SK-N-SH (cell line): ENCODE results near the gene SWI5. TPM values are rescaled to one million over a fixed set of nuclear protein-coding genes. Genes with fewer than 3 reads are reported as not detected.

Experiments used
- CTCF ChIA-PET: fragments of 300-600, 350-600 bp; formaldehyde crosslinking; extraction: SDS; loops from one replicate; lab custom pipeline; 2021; lab: Yijun Ruan, JAX
- POLR2A ChIA-PET: fragments of 350-600 bp; sonication (Branson Sonifier 250); formaldehyde crosslinking; extraction: SDS; loops from one replicate; lab custom pipeline; 2020; ENCODE audit warnings: antibody characterized with exemption, inconsistent platforms; lab: Yijun Ruan, JAX
- DNase-seq: peaks from one replicate; pipeline ENCODE4 v3.0.0; 2012
- H2AFZ ChIP-seq: fragments of 200-600 bp; sonication (generic); 2 replicates; pipeline ENCODE4 v1.8.1; 2016; ENCODE audit warnings: antibody characterized with exemption, mild to moderate bottlenecking, low read depth
- H3F3A ChIP-seq: fragments of 200-600 bp; sonication (generic); replicated peaks from 2 replicates; pipeline ENCODE3; 2016; ENCODE audit warnings: antibody characterized with exemption, mild to moderate bottlenecking; ENCODE audit not compliant: insufficient read depth
- H3K27ac ChIP-seq, 2 experiments: fragments of 200-500 bp in 1 of 2; fragments of 200-600 bp in 1 of 2; sonication (Bioruptor generic) in 1 of 2; sonication (generic), shearing (Covaris generic) in 1 of 2; 2 replicates each; pipeline versions ENCODE4 v1.5.1 to v1.6.1; 2014 to 2016; ENCODE audit warnings: low read depth in 2 of 2, inconsistent platforms in 1 of 2, low read length in 1 of 2, mild to moderate bottlenecking in 1 of 2, mixed read lengths in 1 of 2
- H3K27me3 ChIP-seq: fragments of 200-600 bp; sonication (generic), shearing (Covaris generic); 2 replicates; pipeline ENCODE4 v1.6.1; 2016; ENCODE audit warnings: mixed run types; ENCODE audit not compliant: insufficient read depth
- H3K36me3 ChIP-seq, 2 experiments: fragments of 200-500 bp in 1 of 2; fragments of 200-600 bp in 1 of 2; sonication (Bioruptor generic) in 1 of 2; sonication (generic) in 1 of 2; replicated peaks in 1 of 2; 2 replicates each; pipeline versions ENCODE3 to v1.5.1; 2014 to 2016; ENCODE audit warnings: low read length in 1 of 2, mild to moderate bottlenecking in 1 of 2; ENCODE audit not compliant: insufficient read depth in 2 of 2, control insufficient read depth in 1 of 2
- H3K4me1 ChIP-seq, 2 experiments: fragments of 200-500 bp in 1 of 2; fragments of 200-600 bp in 1 of 2; sonication (Bioruptor generic) in 1 of 2; sonication (generic), shearing (Covaris generic) in 1 of 2; 2 replicates each; pipeline versions ENCODE4 v1.5.1 to v1.6.1; 2014 to 2016; ENCODE audit warnings: low read depth in 1 of 2, low read length in 1 of 2, mixed run types in 1 of 2; ENCODE audit not compliant: insufficient read depth in 2 of 2, control insufficient read depth in 1 of 2
- H3K4me2 ChIP-seq: fragments of 200-600 bp; sonication (generic), shearing (Covaris generic); 2 replicates; pipeline ENCODE4 v1.6.1; 2017; ENCODE audit warnings: mixed run types
- H3K4me3 ChIP-seq, 2 experiments: fragments of 200-500 bp in 1 of 2; fragments of 200-600 bp in 1 of 2; sonication (Bioruptor generic) in 1 of 2; sonication (generic), shearing (Covaris generic) in 1 of 2; 2 replicates each; pipeline versions ENCODE4 v1.5.1 to v1.8.1; 2014 to 2016; ENCODE audit warnings: low read depth in 2 of 2, inconsistent platforms in 1 of 2, low read length in 1 of 2, mild to moderate bottlenecking in 1 of 2, mixed read lengths in 1 of 2, moderate library complexity in 1 of 2
- H3K79me2 ChIP-seq: fragments of 200-600 bp; sonication (generic); 2 replicates; pipeline ENCODE4 v1.8.1; 2017; ENCODE audit warnings: mild to moderate bottlenecking; ENCODE audit not compliant: insufficient read depth
- H3K9ac ChIP-seq: fragments of 200-600 bp; sonication (generic); 2 replicates; pipeline ENCODE4 v1.6.1; 2017; ENCODE audit warnings: mixed run types
- H3K9me2 ChIP-seq: fragments of 200-600 bp; sonication (generic); 2 replicates; pipeline ENCODE4 v1.6.1; 2017; ENCODE audit warnings: mixed run types
- H3K9me3 ChIP-seq: fragments of 200-600 bp; sonication (generic); 2 replicates; pipeline ENCODE4 v1.6.1; 2017; ENCODE audit warnings: mixed run types, mild to moderate bottlenecking, moderate library complexity
- H4K20me1 ChIP-seq: fragments of 200-600 bp; sonication (generic); 2 replicates; pipeline ENCODE4 v1.6.1; 2017; ENCODE audit warnings: mild to moderate bottlenecking, mixed run types; ENCODE audit not compliant: insufficient read depth
- EZH2phosphoT487 ChIP-seq: fragments of 200-600 bp; sonication (generic); IDR thresholded peaks from 2 replicates; pipeline ENCODE4 v1.6.1; 2017; ENCODE audit warnings: low read depth, mixed run types, mild to moderate bottlenecking, antibody characterized with exemption, moderate library complexity, borderline replicate concordance
- FOSL2 ChIP-seq: IDR thresholded peaks from 2 replicates; pipeline ENCODE4 v1.4.0; 2012; ENCODE audit warnings: low read depth, mild to moderate bottlenecking, moderate library complexity, borderline replicate concordance
- FOXJ3 ChIP-seq: sonication (generic); formaldehyde crosslinking; IDR thresholded peaks from 2 replicates; pipeline ENCODE4 v1.5.1; 2020; ENCODE audit warnings: mild to moderate bottlenecking, missing genetic modification reagents
- FOXM1 ChIP-seq: IDR thresholded peaks from 2 replicates; pipeline ENCODE4 v1.4.0; 2012; ENCODE audit warnings: low read depth, mild to moderate bottlenecking
- JUND ChIP-seq: IDR thresholded peaks from 2 replicates; pipeline ENCODE4 v1.4.0; 2012
- NFIC ChIP-seq: IDR thresholded peaks from 2 replicates; pipeline ENCODE4 v1.4.0; 2012; ENCODE audit warnings: borderline replicate concordance
- POLR2AphosphoS5 ChIP-seq: IDR thresholded peaks from 2 replicates; pipeline ENCODE4 v1.6.1; 2012; ENCODE audit warnings: low read depth, low read length
- RAD21 ChIP-seq: IDR thresholded peaks from 2 replicates; pipeline ENCODE4 v1.6.1; 2012; ENCODE audit warnings: mild to moderate bottlenecking, low read length
- RCOR1 ChIP-seq: fragments of 150-350 bp; IDR thresholded peaks from 2 replicates; pipeline ENCODE4 v1.6.1; 2017; ENCODE audit warnings: antibody characterized with exemption, low read length
- RFX5 ChIP-seq: IDR thresholded peaks from 2 replicates; pipeline ENCODE4 v1.6.1; 2012; ENCODE audit warnings: mild to moderate bottlenecking, improper control_type of control experiment, low read length
- SIN3A ChIP-seq: IDR thresholded peaks from 2 replicates; pipeline ENCODE4 v1.6.1; 2012; ENCODE audit warnings: low read depth, mild to moderate bottlenecking, low read length, moderate library complexity, borderline replicate concordance
- TAF1 ChIP-seq: IDR thresholded peaks from 2 replicates; pipeline ENCODE4 v1.6.1; 2012; ENCODE audit warnings: low read depth, mild to moderate bottlenecking, low read length, moderate library complexity, borderline replicate concordance
- TCF12 ChIP-seq: IDR thresholded peaks from 2 replicates; pipeline ENCODE4 v1.4.0; 2012
- TEAD4 ChIP-seq: IDR thresholded peaks from 2 replicates; pipeline ENCODE4 v1.4.0; 2012; ENCODE audit warnings: mild to moderate bottlenecking, borderline replicate concordance; ENCODE audit not compliant: insufficient read depth
- USF2 ChIP-seq: fragments of 150-350 bp; IDR thresholded peaks from 2 replicates; pipeline ENCODE4 v1.6.1; 2017; ENCODE audit warnings: antibody characterized with exemption, low read length, low read depth, borderline replicate concordance
- ZBTB33 ChIP-seq: IDR thresholded peaks from 2 replicates; pipeline ENCODE4 v1.4.0; 2012; ENCODE audit warnings: low read depth, borderline replicate concordance
- WGBS: methylation state at CpG from one replicate; pipeline ENCODE4 v1.1.6; 2017; ENCODE audit warnings: low lambda C conversion rate; 5-methylcytosine and 5-hydroxymethylcytosine counted together
- polyA plus RNA-seq, 3 experiments: library from polyadenylated mRNA; depleted of rRNA; stranded (reverse); fragments of >200 nt; gene quantifications; 2 replicates each; pipeline ENCODE4 v1.2.3, GENCODE V29; 2012

The SWI5 gene
- polyA plus RNA-seq, 1 of the 3 experiments (the other 2 are of a cell fraction), result 84.1 TPM

- no peak for DNase-seq
- Histone ChIP-seq H3K9me2 (no peaks in the 10 kb centered on the region), H4K20me1 (no peaks in the 10 kb centered on the region), H3K79me2 (no peaks in the 10 kb centered on the region), H3K9me3 (no peaks in the 10 kb centered on the region), H3K27ac (no peak overlapping the region), H3F3A (peaks cover 18% of the 10 kb centered on the region), H3K9ac (no peak overlapping the region), H3K36me3 (peaks cover 4 to 13% of the 10 kb centered on the region in 2 experiments), H3K4me2 (no peak overlapping the region), H2AFZ (no peak overlapping the region), H3K4me1 (peaks cover 0 to 4% of the 10 kb centered on the region in 2 experiments; a peak in 1 of 4 replicates), H3K27me3 (no peaks in the 10 kb centered on the region), H3K4me3 (no peak overlapping the region)
- ChIA-PET CTCF (no interaction called here), POLR2A (no interaction called here)
- WGBS, result 96% methylated on average over 15 of the region's 25 CpGs
- TF ChIP-seq EZH2phosphoT487, result no peak
- TF ChIP-seq RFX5, result no peak
- TF ChIP-seq POLR2AphosphoS5, result no peak
- no peak for TF ChIP-seq RCOR1
- TF ChIP-seq ZBTB33, result no peak
- TF ChIP-seq FOXJ3 (CRISPR knock-in tag), result no peak
- no peak for TF ChIP-seq JUND
- TF ChIP-seq TCF12, result no peak
- TF ChIP-seq RAD21, result no peak
- no peak for TF ChIP-seq TAF1
- no peak for TF ChIP-seq FOSL2
- TF ChIP-seq FOXM1, result no peak
- no peak for TF ChIP-seq TEAD4
Measured at GRCh38 chr9:128252317-128253139, 23.5 kb upstream of the SWI5 start.

- no peaks in the 10 kb centered on the region for H3K9me3 ChIP-seq
- WGBS, result 91% methylated on average over 22 of the region's 31 CpGs
- DNase-seq, result no peak
- no peak overlapping the region for H3K4me3 ChIP-seq
- H3K4me2 ChIP-seq, result no peak overlapping the region
- peaks cover 7 to 18% of the 10 kb centered on the region in 2 experiments for H3K36me3 ChIP-seq
- H3K9ac ChIP-seq, result no peak overlapping the region
- peaks cover 18% of the 10 kb centered on the region for H3F3A ChIP-seq
- no peaks in the 10 kb centered on the region for H4K20me1 ChIP-seq
- no peaks in the 10 kb centered on the region for H3K27me3 ChIP-seq
- peaks cover 0 to 4% of the 10 kb centered on the region in 2 experiments; a peak in 1 of 4 replicates for H3K4me1 ChIP-seq
- ChIA-PET POLR2A (no interaction called here), CTCF (interaction anchor here (2.1 to 2.9 kb wide), 2 partner anchors 8 to 159 kb away, joined by 9 to 18 read pairs; no protein-coding TSS in a partner anchor)
- H3K27ac ChIP-seq, result no peak overlapping the region
- no peaks in the 10 kb centered on the region for H3K9me2 ChIP-seq
- no peaks in the 10 kb centered on the region for H3K79me2 ChIP-seq
- no peak overlapping the region for H2AFZ ChIP-seq
- TF ChIP-seq SIN3A (no peak), TAF1 (no peak), RCOR1 (no peak), FOXJ3 (CRISPR knock-in tag) (no peak), USF2 (no peak), ZBTB33 (no peak), TEAD4 (no peak), RAD21 (no peak), JUND (no peak), NFIC (no peak)
Measured at GRCh38 chr9:128253140-128253990, 22.7 kb upstream of the SWI5 start.
